Measurements from ENCODE around the gene INS.

DNA sequence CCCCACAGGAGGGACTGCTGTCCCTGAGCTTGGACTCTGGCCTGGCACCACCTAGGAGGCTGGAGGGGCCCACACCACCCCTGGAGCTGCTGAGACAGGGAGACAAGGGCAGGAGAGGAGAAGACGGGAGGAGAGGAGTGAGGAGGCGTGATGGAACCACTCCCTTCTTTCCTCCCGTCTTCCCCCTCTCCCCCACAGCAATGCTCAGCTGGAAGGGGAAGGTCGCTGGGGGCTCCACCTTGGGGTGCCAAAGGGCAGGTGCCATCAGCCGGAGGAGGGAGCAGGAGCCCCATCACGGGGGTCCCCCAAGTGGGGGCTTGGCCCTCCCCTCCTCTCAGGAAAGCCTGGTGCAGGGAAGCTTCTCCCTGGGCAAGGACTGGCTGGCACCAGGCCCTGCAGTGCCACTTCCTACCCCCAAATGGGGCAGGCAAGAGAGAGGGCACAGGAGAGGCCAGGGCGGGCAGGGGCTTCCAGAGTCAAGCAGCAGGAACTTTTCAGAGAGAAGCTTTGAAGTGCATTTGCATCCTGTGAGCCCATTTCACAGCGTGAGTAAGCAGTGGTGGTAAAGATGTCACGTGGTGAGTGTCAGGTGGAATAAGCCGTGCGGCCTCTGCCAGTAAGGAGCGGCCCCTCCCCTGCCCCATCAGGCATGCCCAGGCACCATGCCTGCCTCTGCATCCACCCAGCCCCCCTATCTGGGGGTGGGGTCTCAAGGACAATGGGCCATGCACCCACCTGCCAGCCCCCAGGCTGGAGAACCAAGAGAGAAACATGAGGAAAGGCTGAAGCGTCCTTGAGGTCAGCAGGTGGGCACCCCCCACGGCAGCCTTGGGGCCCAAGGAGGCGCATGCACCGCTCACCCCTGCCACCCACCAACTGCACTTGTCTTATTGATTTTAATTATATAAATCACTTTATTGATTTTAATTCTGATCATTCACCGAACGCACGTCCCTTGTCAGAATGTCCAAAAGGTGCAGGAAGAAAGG, 26.7 kb downstream of the INS start:
- TF ChIP-seq POLR2A (IDR thresholded peaks at IDR 0.05) (no peak), CTCF (IDR thresholded peaks at IDR 0.05) (no peak)
